ENCODE data around the gene WDR19. TPM values are rescaled to one million over a fixed set of nuclear protein-coding genes. Genes with fewer than 3 reads are reported as not detected.

The WDR19 gene
- total RNA-seq, 1 experiment from 2014 or later = 11.9 TPM

DNA sequence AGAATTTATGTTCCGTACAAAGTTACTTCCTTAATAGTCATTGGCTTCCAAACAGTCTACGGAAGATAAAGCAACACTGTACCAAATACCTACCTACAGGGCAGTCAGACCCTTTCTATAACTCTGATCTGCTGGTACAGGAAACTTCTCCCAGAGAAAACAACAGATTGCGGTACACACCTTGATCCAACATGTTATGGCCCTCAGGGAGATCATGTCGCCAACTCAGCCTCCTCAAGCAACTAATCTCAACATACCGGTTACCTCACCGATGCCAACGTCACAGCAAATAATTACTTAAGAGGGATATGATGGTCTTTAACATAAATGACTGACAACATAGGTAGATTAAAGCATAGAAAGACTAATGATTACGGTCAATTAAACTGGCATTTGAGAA is 113.5 kb downstream of the WDR19 start:
- ChIA-PET CTCF (no interaction called here), POLR2A (no interaction called here)
- DNase-seq = no peak
- H3K4me3 Mint-ChIP-seq (ENCODE audit: unreplicated experiment) = no peak overlapping the region
- Histone ChIP-seq H3K4me3 (ENCODE audit: low read depth, low read length) (no peak overlapping the region), H3K36me3 (ENCODE audit: control insufficient read depth, insufficient read depth, low read length) (0 out of 2 replicates have a peak, but pooled peaks cover 1% of the 10 kb centered on the region), H3K9me3 (no peaks in the 10 kb centered on the region), H3K27me3 (replicated peaks; ENCODE audit: control insufficient read depth, insufficient read depth, low read length) (no peaks in the 10 kb centered on the region), H3K4me1 (no peaks in the 10 kb centered on the region)
- BruUV-seq (replicated peaks) = no TSS peak
- TF ChIP-seq, protein P1, sequence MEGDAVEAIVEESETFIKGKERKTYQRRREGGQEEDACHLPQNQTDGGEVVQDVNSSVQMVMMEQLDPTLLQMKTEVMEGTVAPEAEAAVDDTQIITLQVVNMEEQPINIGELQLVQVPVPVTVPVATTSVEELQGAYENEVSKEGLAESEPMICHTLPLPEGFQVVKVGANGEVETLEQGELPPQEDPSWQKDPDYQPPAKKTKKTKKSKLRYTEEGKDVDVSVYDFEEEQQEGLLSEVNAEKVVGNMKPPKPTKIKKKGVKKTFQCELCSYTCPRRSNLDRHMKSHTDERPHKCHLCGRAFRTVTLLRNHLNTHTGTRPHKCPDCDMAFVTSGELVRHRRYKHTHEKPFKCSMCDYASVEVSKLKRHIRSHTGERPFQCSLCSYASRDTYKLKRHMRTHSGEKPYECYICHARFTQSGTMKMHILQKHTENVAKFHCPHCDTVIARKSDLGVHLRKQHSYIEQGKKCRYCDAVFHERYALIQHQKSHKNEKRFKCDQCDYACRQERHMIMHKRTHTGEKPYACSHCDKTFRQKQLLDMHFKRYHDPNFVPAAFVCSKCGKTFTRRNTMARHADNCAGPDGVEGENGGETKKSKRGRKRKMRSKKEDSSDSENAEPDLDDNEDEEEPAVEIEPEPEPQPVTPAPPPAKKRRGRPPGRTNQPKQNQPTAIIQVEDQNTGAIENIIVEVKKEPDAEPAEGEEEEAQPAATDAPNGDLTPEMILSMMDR (IDR thresholded peaks at IDR 0.05; ENCODE audit: insufficient read depth in 1 of 2, low read depth in 1 of 2, low read length in 1 of 2, severe bottlenecking in 1 of 2, unreplicated experiment in 1 of 2) = no peak
- intact Hi-C loops (cut with micrococcal nuclease; ENCODE audit: unreplicated experiment) = no loop called here
- no peaks in the 10 kb centered on the region for H3K9me3 Mint-ChIP-seq (ENCODE audit: unreplicated experiment)
- H3K36me3 Mint-ChIP-seq (ENCODE audit: insufficient read depth, unreplicated experiment) = peaks cover 75% of the 10 kb centered on the region
- H3K4me1 Mint-ChIP-seq (ENCODE audit: low read depth, unreplicated experiment) = no peaks in the 10 kb centered on the region
- H3K27me3 Mint-ChIP-seq (ENCODE audit: insufficient read depth, unreplicated experiment) = no peaks in the 10 kb centered on the region
- H3K27ac Mint-ChIP-seq (ENCODE audit: unreplicated experiment) = no peak overlapping the region

DNA sequence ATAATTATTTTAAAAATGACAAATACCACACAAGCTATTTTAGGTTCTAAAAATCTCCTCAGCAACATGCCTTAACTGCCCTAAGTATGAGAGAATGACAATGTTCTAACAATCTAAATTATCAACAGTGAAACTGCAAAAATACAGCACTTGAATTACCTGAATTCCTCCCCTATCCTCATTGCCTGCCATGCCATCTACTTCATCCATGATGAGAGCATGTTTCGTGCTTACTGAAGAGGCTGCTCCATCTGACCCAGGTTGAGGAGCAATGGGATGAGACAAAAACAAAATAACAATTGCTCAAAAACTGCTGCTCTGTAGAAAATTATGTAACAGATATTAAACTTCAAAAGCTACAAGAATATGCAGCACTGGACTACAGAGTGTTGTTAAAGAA is 120.6 kb downstream of the WDR19 start:
- Histone ChIP-seq H3K27me3 (replicated peaks; ENCODE audit: control insufficient read depth, insufficient read depth, low read length) (no peaks in the 10 kb centered on the region), H3K9me3 (no peaks in the 10 kb centered on the region), H3K4me1 (no peaks in the 10 kb centered on the region), H3K36me3 (ENCODE audit: control insufficient read depth, insufficient read depth, low read length) (peaks cover 1% of the 10 kb centered on the region; the same call in 1 of the 2 replicates), H3K4me3 (ENCODE audit: low read depth, low read length) (no peak overlapping the region)
- TF ChIP-seq, protein P1 (IDR thresholded peaks at IDR 0.05; ENCODE audit: insufficient read depth in 1 of 2, low read depth in 1 of 2, low read length in 1 of 2, severe bottlenecking in 1 of 2, unreplicated experiment in 1 of 2) = no peak
- H3K36me3 Mint-ChIP-seq (ENCODE audit: insufficient read depth, unreplicated experiment) = peaks cover 68% of the 10 kb centered on the region
- H3K9me3 Mint-ChIP-seq (ENCODE audit: unreplicated experiment) = no peaks in the 10 kb centered on the region
- intact Hi-C loops (cut with micrococcal nuclease; ENCODE audit: unreplicated experiment) = no loop called here
- BruUV-seq (replicated peaks) = no TSS peak
- no peak for DNase-seq
- ChIA-PET POLR2A (no interaction called here), CTCF (no interaction called here)
- peaks cover 7% of the 10 kb centered on the region for H3K4me1 Mint-ChIP-seq (ENCODE audit: low read depth, unreplicated experiment)
- no peaks in the 10 kb centered on the region for H3K27me3 Mint-ChIP-seq (ENCODE audit: insufficient read depth, unreplicated experiment)
- no peak overlapping the region for H3K27ac Mint-ChIP-seq (ENCODE audit: unreplicated experiment)
- no peak overlapping the region for H3K4me3 Mint-ChIP-seq (ENCODE audit: unreplicated experiment)

DNA sequence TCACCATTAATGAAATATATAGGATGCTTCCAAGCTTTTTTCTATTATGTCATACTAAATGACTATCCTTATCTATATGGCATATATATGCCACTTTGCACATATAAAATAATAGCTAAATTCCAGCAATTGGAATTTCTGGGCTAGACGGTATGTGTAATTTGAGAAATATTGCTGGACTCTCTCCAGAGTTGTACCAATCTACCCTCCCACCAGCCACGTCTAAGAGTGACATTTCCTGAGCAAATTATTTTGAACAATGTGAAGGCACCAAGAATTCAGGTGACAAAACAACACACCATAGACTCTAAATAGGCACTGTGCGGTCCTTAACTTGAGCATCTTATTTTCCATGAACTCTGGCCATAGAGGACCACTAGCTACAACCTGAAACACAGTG is 121.5 kb downstream of the WDR19 start:
- no peak for DNase-seq
- H3K4me3 Mint-ChIP-seq (ENCODE audit: unreplicated experiment) = no peak overlapping the region
- H3K27me3 Mint-ChIP-seq (ENCODE audit: insufficient read depth, unreplicated experiment) = no peaks in the 10 kb centered on the region
- intact Hi-C loops (cut with micrococcal nuclease; ENCODE audit: unreplicated experiment) = no loop called here
- ChIA-PET CTCF (no interaction called here), POLR2A (no interaction called here)
- H3K27ac Mint-ChIP-seq (ENCODE audit: unreplicated experiment) = no peak overlapping the region
- Histone ChIP-seq H3K27me3 (replicated peaks; ENCODE audit: control insufficient read depth, insufficient read depth, low read length) (no peaks in the 10 kb centered on the region), H3K36me3 (ENCODE audit: control insufficient read depth, insufficient read depth, low read length) (peaks cover 1% of the 10 kb centered on the region; the same call in 1 of the 2 replicates), H3K4me1 (no peaks in the 10 kb centered on the region), H3K4me3 (ENCODE audit: low read depth, low read length) (no peak overlapping the region), H3K9me3 (no peaks in the 10 kb centered on the region)
- no peaks in the 10 kb centered on the region for H3K9me3 Mint-ChIP-seq (ENCODE audit: unreplicated experiment)
- H3K4me1 Mint-ChIP-seq (ENCODE audit: low read depth, unreplicated experiment) = peaks cover 7% of the 10 kb centered on the region
- peaks cover 71% of the 10 kb centered on the region for H3K36me3 Mint-ChIP-seq (ENCODE audit: insufficient read depth, unreplicated experiment)
- TF ChIP-seq, protein P1 (IDR thresholded peaks at IDR 0.05; ENCODE audit: insufficient read depth in 1 of 2, low read depth in 1 of 2, low read length in 1 of 2, severe bottlenecking in 1 of 2, unreplicated experiment in 1 of 2) = no peak
- BruUV-seq (replicated peaks) = no TSS peak

Data from Caco-2 (cell line).